C4-2B (cell line): ENCODE measurements around the gene PHOX2B.
"Not testable (repeated sequence)": the region's sequence is repeated elsewhere in the genome, so short reads cannot be mapped to it uniquely, and the experiment has no call there.

Experiments
- H3K27ac ChIP-seq: fragments of 450-650 bp; 2 replicates; pipeline ENCODE4 v1.5.1; 2017
- CTCF ChIP-seq: fragments of 450-650 bp; conservative IDR thresholded peaks from 2 replicates; pipeline ENCODE4 v1.5.1; 2017; ENCODE audit warnings: mild to moderate bottlenecking
- ZFX ChIP-seq: fragments of 450-650 bp; IDR thresholded peaks from 2 replicates; pipeline ENCODE4 v1.6.1; 2017

Gene PHOX2B

GRCh38 chr4:41747230-41748055 lies 1.1 kb downstream of the PHOX2B start:
- TF ChIP-seq ZFX, result no peak
- TF ChIP-seq CTCF, result no peak
- no peak overlapping the region for H3K27ac ChIP-seq

GRCh38 chr4:41746440-41747229 lies 1.9 kb downstream of the PHOX2B start:
- no peak overlapping the region for H3K27ac ChIP-seq
- no peak for TF ChIP-seq CTCF
- TF ChIP-seq ZFX, result no peak

- no peak for TF ChIP-seq ZFX
- no peak for TF ChIP-seq CTCF
- H3K27ac ChIP-seq, result no peak overlapping the region
Observed at GRCh38 chr4:41746025-41746439, 2.5 kb downstream of the PHOX2B start.

- TF ChIP-seq CTCF (no peak), ZFX (no peak)
- H3K27ac ChIP-seq, result no peak overlapping the region
Observed at GRCh38 chr4:41745292-41746024, 3.1 kb downstream of the PHOX2B start.

GRCh38 chr4:41744572-41745291 lies 3.8 kb downstream of the PHOX2B start:
- H3K27ac ChIP-seq, result no peak overlapping the region
- no peak for TF ChIP-seq CTCF
- no peak for TF ChIP-seq ZFX

GRCh38 chr4:41741354-41741753 lies 7.2 kb downstream of the PHOX2B start:
- H3K27ac ChIP-seq, result no peak overlapping the region
- TF ChIP-seq CTCF, result no peak
- TF ChIP-seq ZFX, result no peak

GRCh38 chr4:41737491-41737890 lies 11.0 kb downstream of the PHOX2B start:
- not testable (repeated sequence) for H3K27ac ChIP-seq
